Prostate gland (tissue), 2 donors: Measurements from ENCODE around the gene GINS2.

ENCODE experiments used
- POLR2A ChIP-seq: fragments of 450-650 bp; IDR thresholded peaks from one replicate; pipeline ENCODE4 v1.6.1; 2016; ENCODE audit warnings: antibody characterized with exemption, mild to moderate bottlenecking
- TF ChIP-seq, protein P1 (sequence below), 4 experiments: fragments of 200-600 bp in 2 of 4; fragments of 450-650 bp in 2 of 4; sonication (generic) in 2 of 4; IDR thresholded peaks; 1 replicate in 3 of 4; 2 replicates in 1 of 4; pipeline ENCODE4 v1.5.1; 2016 to 2019; ENCODE audit warnings: antibody characterized with exemption in 4 of 4, mild to moderate bottlenecking in 2 of 4, moderate library complexity in 2 of 4

DNA sequence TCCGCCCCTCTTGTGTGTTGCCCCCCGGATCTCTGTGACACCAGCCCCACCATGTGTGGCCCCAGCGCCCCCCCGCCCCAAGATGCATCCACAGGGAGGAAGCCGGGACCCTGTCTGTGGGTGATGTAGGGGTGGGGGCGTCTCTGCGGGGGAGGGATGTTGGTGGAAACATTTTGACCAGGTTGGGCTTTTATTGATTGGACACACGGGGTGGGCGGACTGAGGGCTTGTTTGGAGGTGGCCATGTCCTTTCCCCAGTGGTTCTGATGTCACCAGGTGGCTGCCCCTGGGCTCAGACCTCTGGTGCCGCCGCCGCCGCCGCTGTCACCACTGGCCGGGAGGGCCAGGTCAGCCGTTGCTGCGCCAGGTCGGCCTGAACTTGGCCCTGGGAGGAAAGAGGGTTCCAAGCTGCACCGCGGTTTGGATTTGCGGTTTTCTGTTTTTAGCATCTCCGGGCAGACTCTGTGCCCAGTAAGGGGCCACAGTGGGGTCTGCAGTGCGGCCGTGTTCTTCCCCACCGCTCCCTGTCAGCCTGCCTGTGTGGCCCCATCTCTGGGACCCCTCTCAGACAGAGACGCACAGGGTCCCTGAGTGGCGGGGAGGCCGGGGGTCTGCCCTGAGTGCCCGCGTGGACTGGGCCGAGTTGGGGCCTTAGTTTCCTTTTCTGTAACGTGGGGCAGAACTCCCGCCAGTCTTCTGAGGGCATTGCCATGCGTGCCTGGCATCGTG is 55.9 kb downstream of the GINS2 start:
- TF ChIP-seq, protein P1, sequence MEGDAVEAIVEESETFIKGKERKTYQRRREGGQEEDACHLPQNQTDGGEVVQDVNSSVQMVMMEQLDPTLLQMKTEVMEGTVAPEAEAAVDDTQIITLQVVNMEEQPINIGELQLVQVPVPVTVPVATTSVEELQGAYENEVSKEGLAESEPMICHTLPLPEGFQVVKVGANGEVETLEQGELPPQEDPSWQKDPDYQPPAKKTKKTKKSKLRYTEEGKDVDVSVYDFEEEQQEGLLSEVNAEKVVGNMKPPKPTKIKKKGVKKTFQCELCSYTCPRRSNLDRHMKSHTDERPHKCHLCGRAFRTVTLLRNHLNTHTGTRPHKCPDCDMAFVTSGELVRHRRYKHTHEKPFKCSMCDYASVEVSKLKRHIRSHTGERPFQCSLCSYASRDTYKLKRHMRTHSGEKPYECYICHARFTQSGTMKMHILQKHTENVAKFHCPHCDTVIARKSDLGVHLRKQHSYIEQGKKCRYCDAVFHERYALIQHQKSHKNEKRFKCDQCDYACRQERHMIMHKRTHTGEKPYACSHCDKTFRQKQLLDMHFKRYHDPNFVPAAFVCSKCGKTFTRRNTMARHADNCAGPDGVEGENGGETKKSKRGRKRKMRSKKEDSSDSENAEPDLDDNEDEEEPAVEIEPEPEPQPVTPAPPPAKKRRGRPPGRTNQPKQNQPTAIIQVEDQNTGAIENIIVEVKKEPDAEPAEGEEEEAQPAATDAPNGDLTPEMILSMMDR (IDR thresholded peaks at IDR 0.05): no peak
- TF ChIP-seq POLR2A: no peak
